RWPE1 (cell line): ENCODE data around the gene TSPAN18.

Experiments used
- CTCF ChIA-PET: fragments of 350-600 bp; sonication (Branson Sonifier 250); formaldehyde crosslinking; extraction: SDS; loops from one replicate; lab custom pipeline; 2021; lab: Yijun Ruan, JAX
- POLR2A ChIA-PET: fragments of 400-600 bp; formaldehyde crosslinking; extraction: SDS; loops from one replicate; lab custom pipeline; 2020; ENCODE audit warnings: antibody characterized with exemption; ENCODE audit not compliant: low non-redundant PET; lab: Yijun Ruan, JAX
- DNase-seq: peaks from one replicate; pipeline ENCODE4 v3.0.0; 2012; ENCODE audit warnings: low spot score
- H3K27ac ChIP-seq: fragments of 450-650 bp; 2 replicates; pipeline ENCODE4 v1.5.1; 2017
- CTCF ChIP-seq: fragments of 450-650 bp; conservative IDR thresholded peaks from 2 replicates; pipeline ENCODE4 v1.5.1; 2017; ENCODE audit warnings: low read depth, mild to moderate bottlenecking

The TSPAN18 gene

GRCh38 chr11:44776551-44777208, 49.9 kb downstream of the TSPAN18 start:
- no peak for DNase-seq
- ChIA-PET CTCF (interaction anchor here (0.5 to 2.0 kb wide), 10 partner anchors 9 to 213 kb away, joined by 3 to 11 read pairs (median 3); no protein-coding TSS in a partner anchor), POLR2A (no interaction called here)
- no peak for TF ChIP-seq CTCF
- H3K27ac ChIP-seq = no peak overlapping the region

GRCh38 chr11:44777209-44778194, 50.7 kb downstream of the TSPAN18 start:
- DNase-seq = no peak
- TF ChIP-seq CTCF = no peak
- CTCF ChIA-PET = interaction anchor here (0.6 to 2.0 kb wide), 5 partner anchors 9 to 207 kb away, joined by 3 to 11 read pairs (median 5); no protein-coding TSS in a partner anchor
- no peak overlapping the region for H3K27ac ChIP-seq
- POLR2A ChIA-PET = no interaction called here

- H3K27ac ChIP-seq = no peak overlapping the region
- TF ChIP-seq CTCF = no peak
- no peak for DNase-seq
- CTCF ChIA-PET = interaction anchor here (0.7 kb wide), 1 partner anchor 11 kb away, joined by 4 read pairs; no protein-coding TSS in a partner anchor
- POLR2A ChIA-PET = no interaction called here
These were observed 51.7 kb downstream of the TSPAN18 start for GRCh38 chr11:44778195-44779100.

- ChIA-PET POLR2A (no interaction called here), CTCF (interaction anchor here (1.0 kb wide), 1 partner anchor 9 kb away, joined by 3 read pairs; no protein-coding TSS in a partner anchor)
- no peak overlapping the region for H3K27ac ChIP-seq
- DNase-seq = no peak
- no peak for TF ChIP-seq CTCF
These were observed 53.2 kb downstream of the TSPAN18 start for GRCh38 chr11:44779736-44780520.

- TF ChIP-seq CTCF = no peak
- ChIA-PET CTCF (interaction anchor here (1.0 kb wide), 1 partner anchor 8 kb away, joined by 3 read pairs; no protein-coding TSS in a partner anchor), POLR2A (no interaction called here)
- no peak overlapping the region for H3K27ac ChIP-seq
- DNase-seq = no peak
These were observed 54.3 kb downstream of the TSPAN18 start for GRCh38 chr11:44780940-44781631.
